Measurements from ENCODE around the gene PORCN.

PORCN gene

DNA sequence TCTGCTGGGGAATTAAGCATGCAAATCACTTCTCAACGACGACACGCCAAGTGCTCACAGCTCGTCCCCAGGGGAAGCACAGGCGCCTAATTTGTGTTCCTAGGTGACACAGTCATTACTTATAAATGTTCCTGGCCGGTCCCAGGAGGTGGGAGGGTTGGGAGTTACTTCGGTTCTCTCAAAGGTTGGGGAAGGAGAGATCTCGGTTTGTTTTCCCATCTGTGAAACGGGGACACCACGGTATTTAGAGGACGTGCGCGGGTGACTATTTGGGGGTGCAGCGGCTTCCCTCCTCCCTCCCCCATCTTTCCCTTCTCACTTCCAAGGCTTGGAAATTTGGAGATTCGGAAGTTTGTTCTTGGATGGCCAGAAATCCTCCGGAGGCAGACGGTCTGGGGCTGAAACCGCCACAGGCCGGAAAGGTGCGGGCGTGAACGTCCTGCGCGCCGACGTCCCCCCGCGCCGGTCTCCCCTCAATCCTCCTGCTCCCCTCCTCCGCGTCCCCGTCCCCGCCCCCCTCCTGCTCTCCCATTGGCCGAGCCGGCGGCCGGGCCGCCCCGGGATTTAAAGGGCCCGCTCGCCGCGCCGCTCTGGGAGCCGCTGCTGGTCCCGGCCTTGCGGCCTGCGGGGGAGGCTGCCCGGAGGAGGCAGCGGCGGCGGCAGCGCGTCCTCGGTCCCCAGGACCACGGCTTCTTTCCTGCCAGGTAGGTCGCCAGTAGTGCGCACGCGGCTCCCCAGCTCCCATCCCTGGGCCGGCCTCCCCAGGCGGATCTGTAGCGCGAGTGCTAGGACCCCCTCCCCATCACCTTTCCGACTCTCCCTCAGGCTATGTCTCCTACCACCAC is at the start of gene PORCN:
Gene PORCN, plus strand, starts transcription at position 593 of the 845 bp plus-strand sequence. CDS start 829 bp downstream, outside the sequence.
- DNase-seq = peak; percentile 35
- in situ Hi-C loops (cut with HindIII; ENCODE audit: low pct_ligation_motif_present, low sequenced_read_pairs) = no loop called here
- H3K4me3 ChIP-seq (ENCODE audit: low read depth, low read length) = peak within 1 kb of the TSS; percentile 80
- H3K27ac ChIP-seq = peak within 1 kb of the TSS; percentile 70
- H3K27me3 ChIP-seq (replicated peaks) = no peaks in the 10 kb centered on the region
- H3K36me3 ChIP-seq (replicated peaks) = no peaks in the 10 kb centered on the region
- TF ChIP-seq, protein P1, sequence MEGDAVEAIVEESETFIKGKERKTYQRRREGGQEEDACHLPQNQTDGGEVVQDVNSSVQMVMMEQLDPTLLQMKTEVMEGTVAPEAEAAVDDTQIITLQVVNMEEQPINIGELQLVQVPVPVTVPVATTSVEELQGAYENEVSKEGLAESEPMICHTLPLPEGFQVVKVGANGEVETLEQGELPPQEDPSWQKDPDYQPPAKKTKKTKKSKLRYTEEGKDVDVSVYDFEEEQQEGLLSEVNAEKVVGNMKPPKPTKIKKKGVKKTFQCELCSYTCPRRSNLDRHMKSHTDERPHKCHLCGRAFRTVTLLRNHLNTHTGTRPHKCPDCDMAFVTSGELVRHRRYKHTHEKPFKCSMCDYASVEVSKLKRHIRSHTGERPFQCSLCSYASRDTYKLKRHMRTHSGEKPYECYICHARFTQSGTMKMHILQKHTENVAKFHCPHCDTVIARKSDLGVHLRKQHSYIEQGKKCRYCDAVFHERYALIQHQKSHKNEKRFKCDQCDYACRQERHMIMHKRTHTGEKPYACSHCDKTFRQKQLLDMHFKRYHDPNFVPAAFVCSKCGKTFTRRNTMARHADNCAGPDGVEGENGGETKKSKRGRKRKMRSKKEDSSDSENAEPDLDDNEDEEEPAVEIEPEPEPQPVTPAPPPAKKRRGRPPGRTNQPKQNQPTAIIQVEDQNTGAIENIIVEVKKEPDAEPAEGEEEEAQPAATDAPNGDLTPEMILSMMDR (IDR thresholded peaks at IDR 0.05; ENCODE audit: low read depth, low read length, missing control alignments) = no peak

DNA sequence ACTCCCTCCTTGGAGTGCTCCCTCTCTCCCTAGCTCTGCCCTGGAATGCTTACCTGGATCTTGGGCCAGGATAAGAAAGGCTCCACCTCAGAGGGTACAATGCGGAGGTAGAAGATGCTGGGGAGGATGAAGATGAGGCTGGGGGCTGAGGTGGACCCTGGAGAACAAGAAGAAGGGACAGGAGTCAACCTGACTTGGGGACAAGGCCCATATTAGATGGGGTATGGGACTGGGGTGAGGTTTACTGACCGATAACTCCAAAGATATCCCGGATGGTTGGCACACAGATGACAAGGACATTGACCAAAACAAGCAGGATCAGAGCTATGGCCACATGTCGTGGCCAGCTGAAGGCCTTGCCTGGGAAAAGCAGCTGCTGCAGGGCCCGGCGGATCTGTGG is 49.3 kb upstream of the PORCN start:
- in situ Hi-C loops (cut with HindIII; ENCODE audit: low pct_ligation_motif_present, low sequenced_read_pairs) = no loop called here
- no peak overlapping the region for H3K4me3 ChIP-seq (ENCODE audit: low read depth, low read length)
- no peaks in the 10 kb centered on the region for H3K27me3 ChIP-seq (replicated peaks)
- DNase-seq = no peak
- H3K27ac ChIP-seq = no peak overlapping the region
- TF ChIP-seq, protein P1 (IDR thresholded peaks at IDR 0.05; ENCODE audit: low read depth, low read length, missing control alignments) = no peak
- no peaks in the 10 kb centered on the region for H3K36me3 ChIP-seq (replicated peaks)

DNA sequence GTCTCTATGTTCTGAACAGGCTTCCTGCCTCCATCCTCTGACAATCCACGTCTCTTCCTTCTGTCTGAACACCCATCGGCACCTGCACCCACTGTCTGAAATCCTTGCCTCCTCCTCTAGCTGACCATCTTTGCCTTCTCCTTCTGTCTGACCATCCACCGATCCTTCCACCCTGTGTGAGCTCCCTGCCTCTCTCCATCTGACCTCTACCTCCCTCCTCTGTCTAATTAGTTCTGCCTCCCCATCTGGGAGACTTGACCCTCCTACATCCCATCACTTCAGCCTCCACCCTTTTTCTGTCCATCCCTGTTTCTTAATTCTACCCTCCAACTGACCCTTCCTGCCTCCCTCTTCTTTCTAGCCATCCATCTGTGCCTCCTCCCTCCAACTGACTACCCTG is 48.8 kb upstream of the PORCN start:
- TF ChIP-seq, protein P1 (IDR thresholded peaks at IDR 0.05; ENCODE audit: low read depth, low read length, missing control alignments) = no peak
- DNase-seq = no peak
- H3K36me3 ChIP-seq (replicated peaks) = no peaks in the 10 kb centered on the region
- H3K27me3 ChIP-seq (replicated peaks) = no peaks in the 10 kb centered on the region
- in situ Hi-C loops (cut with HindIII; ENCODE audit: low pct_ligation_motif_present, low sequenced_read_pairs) = no loop called here
- H3K4me3 ChIP-seq (ENCODE audit: low read depth, low read length) = no peak overlapping the region
- no peak overlapping the region for H3K27ac ChIP-seq

DNA sequence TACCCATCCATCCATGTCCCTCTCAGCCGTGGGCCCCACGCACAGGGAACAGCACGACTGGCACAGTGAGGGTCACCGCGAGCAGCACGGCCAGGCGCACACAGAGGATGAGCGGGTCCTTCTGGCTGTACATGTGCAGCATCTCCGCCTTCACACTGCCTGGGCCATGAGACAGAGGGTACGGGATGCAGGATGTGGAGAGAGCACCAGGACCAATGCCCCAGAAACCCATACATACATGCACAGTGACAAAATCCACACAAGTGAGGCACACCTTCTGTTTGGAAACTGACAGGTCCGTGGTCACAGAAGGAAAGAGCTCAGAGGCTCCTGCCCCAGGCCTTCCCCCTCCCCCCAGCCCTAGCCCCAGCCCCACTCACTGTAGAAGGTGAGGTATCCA is 48.2 kb upstream of the PORCN start:
- TF ChIP-seq, protein P1 (IDR thresholded peaks at IDR 0.05; ENCODE audit: low read depth, low read length, missing control alignments) = no peak
- Histone ChIP-seq H3K27ac (no peak overlapping the region), H3K27me3 (replicated peaks) (no peaks in the 10 kb centered on the region), H3K4me3 (ENCODE audit: low read depth, low read length) (no peak overlapping the region), H3K36me3 (replicated peaks) (no peaks in the 10 kb centered on the region)
- no peak for DNase-seq
- in situ Hi-C loops (cut with HindIII; ENCODE audit: low pct_ligation_motif_present, low sequenced_read_pairs) = no loop called here

DNA sequence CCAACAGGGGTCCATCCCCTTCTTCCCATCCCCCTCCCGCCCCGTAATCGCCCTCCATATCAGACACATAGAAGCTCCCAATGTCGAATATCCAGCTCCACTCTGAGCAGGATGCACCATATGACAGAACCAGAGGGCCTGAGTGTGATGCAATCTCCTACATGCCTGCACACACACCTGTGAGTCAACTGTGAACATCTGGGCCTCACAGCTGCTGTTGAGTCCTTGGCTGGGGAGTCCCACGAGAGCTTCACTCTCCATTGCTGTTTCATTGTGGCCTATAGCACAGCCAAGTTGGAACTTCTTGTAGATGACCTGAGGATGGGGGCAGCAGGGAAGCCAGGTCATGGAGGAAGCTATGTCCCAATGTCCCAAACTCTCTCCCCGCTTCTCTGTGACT is 47.0 kb upstream of the PORCN start:
- in situ Hi-C loops (cut with HindIII; ENCODE audit: low pct_ligation_motif_present, low sequenced_read_pairs) = no loop called here
- TF ChIP-seq, protein P1 (IDR thresholded peaks at IDR 0.05; ENCODE audit: low read depth, low read length, missing control alignments) = no peak
- Histone ChIP-seq H3K27me3 (replicated peaks) (no peaks in the 10 kb centered on the region), H3K27ac (no peak overlapping the region), H3K4me3 (ENCODE audit: low read depth, low read length) (no peak overlapping the region), H3K36me3 (replicated peaks) (no peaks in the 10 kb centered on the region)
- no peak for DNase-seq

Measured in brain microvascular endothelial cell (primary cell).